ENCODE results near the gene PDK1.

Gene PDK1

GRCh38 chr2:172554352-172555271 lies 1.3 kb upstream of the PDK1 start:
- DNase-seq: no peak
- no peaks in the 10 kb centered on the region for H3K9me3 ChIP-seq
- H3K4me3 ChIP-seq: peak overlapping the region; percentile 85 to 90
- peaks cover 0 to 16% (median 6%) of the 10 kb centered on the region in 4 donors for H3K4me1 ChIP-seq
- no peak for TF ChIP-seq CTCF (IDR thresholded peaks at IDR 0.05)
- intact Hi-C loops (cut with DNase I; ENCODE audit: low total_unique reads): no loop called here
- no peaks in the 10 kb centered on the region for H3K36me3 ChIP-seq
- H3K27me3 ChIP-seq: no peaks in the 10 kb centered on the region
- peak overlapping the region; percentile 98 to 99 for H3K27ac ChIP-seq

DNA sequence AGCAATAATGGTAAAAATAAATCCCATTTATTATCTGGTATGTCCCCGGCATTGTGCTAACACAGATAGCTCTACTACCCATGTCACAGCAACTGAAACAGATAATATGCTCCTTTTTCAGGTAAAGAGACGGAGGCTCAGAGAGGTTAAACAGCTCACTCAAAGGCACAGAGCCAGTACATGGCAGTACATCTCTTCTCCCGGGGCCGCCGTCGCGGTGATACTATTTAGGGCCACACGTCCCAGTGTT lies 693 bp upstream of the PDK1 start:
- no peak for DNase-seq
- H3K4me3 ChIP-seq: peak overlapping the region; percentile 85 to 90
- H3K27ac ChIP-seq: peak overlapping the region; percentile 98 to 99
- peaks cover 0 to 16% (median 6%) of the 10 kb centered on the region in 4 donors for H3K4me1 ChIP-seq
- no peaks in the 10 kb centered on the region for H3K36me3 ChIP-seq
- no peak for TF ChIP-seq CTCF (IDR thresholded peaks at IDR 0.05)
- H3K27me3 ChIP-seq: no peaks in the 10 kb centered on the region
- intact Hi-C loops (cut with DNase I; ENCODE audit: low total_unique reads): no loop called here
- no peaks in the 10 kb centered on the region for H3K9me3 ChIP-seq

- Histone ChIP-seq H3K27ac (peak overlapping the region; percentile 98 to 99), H3K4me3 (peak overlapping the region; percentile 85 to 90), H3K36me3 (no peaks in the 10 kb centered on the region), H3K4me1 (peaks cover 0 to 16% (median 6%) of the 10 kb centered on the region in 4 donors), H3K9me3 (no peaks in the 10 kb centered on the region), H3K27me3 (no peaks in the 10 kb centered on the region)
- intact Hi-C loops (cut with DNase I; ENCODE audit: low total_unique reads): loop anchor here (2.0 kb wide), 1 partner anchor 36 kb away; no protein-coding TSS in a partner anchor
- no peak for TF ChIP-seq CTCF (IDR thresholded peaks at IDR 0.05)
- DNase-seq: peak; percentile 48 to 79
These were observed 569 bp downstream of the PDK1 start for GRCh38 chr2:172556284-172557033.

DNA sequence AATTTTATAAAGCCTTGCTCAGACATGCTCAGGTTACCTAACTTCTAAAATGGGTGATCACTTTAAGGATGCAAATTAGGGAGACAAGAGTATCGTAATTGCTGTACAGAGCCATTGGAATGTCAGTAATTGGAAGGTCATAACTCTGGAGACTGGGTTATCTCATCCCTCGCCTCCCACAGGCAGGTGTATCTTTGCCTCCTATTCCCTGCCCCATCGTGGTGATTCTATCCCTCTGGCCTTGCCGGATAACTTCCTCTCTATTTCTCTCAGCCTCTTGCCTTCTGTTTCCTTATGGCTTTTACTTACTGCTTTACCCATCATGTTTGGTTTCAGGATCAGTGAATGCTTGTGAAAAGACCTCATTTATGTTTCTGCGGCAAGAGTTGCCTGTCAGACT lies 2.5 kb downstream of the PDK1 start:
- Histone ChIP-seq H3K9me3 (no peaks in the 10 kb centered on the region), H3K27ac (no peak overlapping the region), H3K4me3 (no peak overlapping the region), H3K27me3 (no peaks in the 10 kb centered on the region), H3K4me1 (peaks cover 0 to 16% (median 6%) of the 10 kb centered on the region in 4 donors), H3K36me3 (peaks cover 0 to 2% (median 0%) of the 10 kb centered on the region in 3 donors)
- no peak for TF ChIP-seq CTCF (IDR thresholded peaks at IDR 0.05)
- no peak for DNase-seq
- intact Hi-C loops (cut with DNase I; ENCODE audit: low total_unique reads): no loop called here

- TF ChIP-seq CTCF (IDR thresholded peaks at IDR 0.05): no peak
- intact Hi-C loops (cut with DNase I; ENCODE audit: low total_unique reads): no loop called here
- no peak for DNase-seq
- Histone ChIP-seq H3K9me3 (no peaks in the 10 kb centered on the region), H3K4me1 (peaks cover 0 to 16% (median 6%) of the 10 kb centered on the region in 4 donors), H3K27ac (no peak overlapping the region), H3K27me3 (no peaks in the 10 kb centered on the region), H3K4me3 (no peak overlapping the region), H3K36me3 (peaks cover 8 to 12% (median 9%) of the 10 kb centered on the region in 3 donors)
These were observed 4.8 kb downstream of the PDK1 start for GRCh38 chr2:172560721-172561120.
